Measurements from ENCODE around the gene SPRR5.

The SPRR5 gene

DNA sequence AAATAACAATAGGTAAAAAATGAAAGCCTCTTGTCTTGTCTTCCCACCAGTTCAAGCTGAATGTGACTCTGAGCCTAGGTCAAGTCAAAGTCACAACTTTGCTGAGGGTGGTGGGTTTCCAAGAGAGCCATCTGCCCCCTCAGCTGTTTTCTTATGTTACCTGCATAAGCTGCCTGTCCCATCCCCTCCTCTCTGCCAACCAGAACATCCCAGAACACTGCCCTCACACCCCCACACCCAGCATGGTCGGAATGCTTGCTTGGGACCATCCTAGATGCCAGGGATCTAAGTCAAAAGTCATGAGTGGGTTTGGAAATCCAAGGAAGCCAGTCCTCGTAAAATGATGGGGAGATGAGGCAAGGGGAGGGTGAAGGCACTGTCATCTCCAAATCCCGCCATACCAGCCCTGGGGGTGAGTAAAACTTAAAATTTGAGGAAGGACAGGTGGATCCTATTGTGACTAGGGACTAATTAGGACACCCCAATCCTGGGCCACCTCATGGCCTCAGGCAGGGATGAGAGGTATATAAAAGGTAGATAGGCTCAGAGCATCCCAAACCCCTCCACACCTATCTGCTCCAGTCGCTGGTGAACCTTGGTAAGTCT, at the start of gene SPRR5:
Gene SPRR5 (plus strand): TSS at position 556 of the 606 bp plus-strand sequence. CDS start 1,349 bp downstream, outside the sequence.
- no peak for DNase-seq

DNA sequence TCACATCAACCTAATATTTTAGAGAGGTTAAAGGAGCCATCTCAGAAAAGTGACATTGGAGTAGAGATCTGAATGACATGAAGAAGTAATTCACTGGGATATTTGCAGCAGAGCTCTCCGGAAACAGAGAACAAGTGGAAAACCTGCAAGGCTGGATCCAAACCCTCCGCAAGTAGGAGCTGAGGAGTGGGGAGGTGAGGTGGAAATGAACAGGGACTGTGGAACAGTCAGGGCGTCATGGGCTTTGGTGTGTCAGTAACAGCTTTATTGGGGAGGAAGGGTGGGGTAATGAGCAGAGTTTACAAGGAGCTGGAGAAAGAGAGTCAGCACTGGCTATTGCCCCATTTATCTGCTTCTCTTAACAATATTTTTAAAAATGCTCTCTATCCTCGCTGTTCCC, 48.0 kb upstream of the SPRR5 start:
- no peak for DNase-seq

GRCh38 chr1:152899883-152900282, 47.1 kb upstream of the SPRR5 start:
- no peak for DNase-seq

GRCh38 chr1:152901631-152902030, 45.4 kb upstream of the SPRR5 start:
- DNase-seq = no peak

GRCh38 chr1:152902636-152903035, 44.4 kb upstream of the SPRR5 start:
- no peak for DNase-seq

- DNase-seq = no peak
Measured at GRCh38 chr1:152904688-152905440, 42.1 kb upstream of the SPRR5 start.

DNA sequence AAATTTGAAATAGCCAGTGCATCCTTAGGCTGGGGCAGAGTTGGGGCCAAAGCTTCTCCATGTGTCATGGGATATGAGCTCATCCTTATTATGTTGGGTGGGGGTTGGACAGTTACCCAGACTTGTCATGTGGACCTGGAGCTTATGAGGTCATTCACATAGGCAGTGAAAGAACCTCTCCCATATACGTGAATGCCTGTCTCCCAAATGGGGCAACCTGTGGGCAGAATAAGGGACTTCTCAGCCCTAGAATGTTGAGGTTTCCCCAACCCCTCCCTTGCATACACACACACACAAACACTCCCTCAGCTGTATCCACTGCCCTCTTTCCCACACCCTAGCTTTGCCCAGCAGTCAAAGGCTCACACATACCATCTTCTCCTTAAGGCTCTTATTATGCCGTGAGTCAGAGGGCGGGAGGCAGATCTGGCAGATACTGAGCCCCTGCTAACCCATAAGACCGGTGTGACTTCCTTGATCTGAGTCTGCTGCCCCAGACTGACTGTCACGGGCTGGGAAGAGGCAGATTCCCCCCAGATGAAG, 40.9 kb upstream of the SPRR5 start:
- no peak for DNase-seq

DNA sequence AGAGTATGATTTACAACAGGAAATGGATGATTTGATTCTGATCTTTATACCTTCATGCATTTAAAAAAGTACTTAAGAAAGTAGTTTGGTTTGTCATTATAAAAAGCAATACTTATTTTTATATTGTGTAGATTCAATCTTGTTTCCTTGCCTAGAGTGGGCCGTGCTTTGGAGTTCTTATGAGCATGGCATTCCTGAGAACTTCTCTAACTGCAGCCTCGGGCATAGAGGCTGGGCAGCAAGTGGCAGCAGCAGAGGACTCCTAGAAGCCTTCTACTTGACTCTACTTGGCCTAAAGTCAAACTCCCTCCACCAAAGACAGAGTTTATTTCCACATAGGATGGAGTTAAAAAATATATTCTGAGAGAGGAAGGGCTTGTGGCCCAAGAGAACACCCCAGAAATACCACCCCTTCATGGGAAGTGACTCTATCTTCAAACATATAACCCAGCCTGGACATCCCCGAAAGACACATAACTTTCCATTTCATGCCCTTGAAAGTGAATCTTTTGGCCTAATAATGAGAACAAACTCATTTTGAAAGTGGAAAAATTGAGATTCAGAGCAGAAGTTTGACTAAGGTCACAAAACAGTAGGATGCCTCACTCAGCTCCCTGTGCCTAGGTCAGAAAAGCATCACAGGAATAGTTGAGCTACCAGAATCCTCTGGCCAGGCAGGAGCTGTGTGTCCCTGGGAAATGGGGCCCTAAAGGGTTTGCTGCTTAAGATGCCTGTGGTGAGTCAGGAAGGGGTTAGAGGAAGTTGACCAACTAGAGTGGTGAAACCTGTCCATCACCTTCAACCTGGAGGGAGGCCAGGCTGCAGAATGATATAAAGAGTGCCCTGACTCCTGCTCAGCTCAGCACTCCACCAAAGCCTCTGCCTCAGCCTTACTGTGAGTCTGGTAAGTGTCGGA, 39.1 kb upstream of the SPRR5 start, which contains the start of gene IVL:
Gene IVL (plus strand): TSS at position 861 of the 916 bp plus-strand sequence. CDS start 1,252 bp downstream, outside the sequence.
- no peak for DNase-seq

DNA sequence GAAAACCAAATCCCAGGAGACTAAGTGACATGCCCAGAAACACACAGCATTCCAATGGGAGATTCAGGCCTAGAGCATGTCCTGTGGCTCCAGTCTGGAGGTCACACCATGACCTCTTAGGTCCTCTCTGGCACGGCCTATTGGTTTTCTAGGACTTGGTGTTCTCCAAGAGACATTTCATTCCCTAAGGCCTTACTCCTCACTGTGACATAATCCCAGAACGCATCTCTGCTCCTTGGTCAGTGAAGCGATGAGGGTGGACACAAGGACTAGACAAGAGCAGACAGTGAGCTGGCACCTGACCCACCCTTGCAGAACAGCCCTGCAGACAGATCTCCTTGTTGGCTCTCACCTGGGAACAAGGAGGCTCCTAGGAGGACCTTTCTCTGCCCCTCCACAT, 37.8 kb upstream of the SPRR5 start:
- no peak for DNase-seq

GRCh38 chr1:152912471-152912870, 34.5 kb upstream of the SPRR5 start:
- no peak for DNase-seq

DNA sequence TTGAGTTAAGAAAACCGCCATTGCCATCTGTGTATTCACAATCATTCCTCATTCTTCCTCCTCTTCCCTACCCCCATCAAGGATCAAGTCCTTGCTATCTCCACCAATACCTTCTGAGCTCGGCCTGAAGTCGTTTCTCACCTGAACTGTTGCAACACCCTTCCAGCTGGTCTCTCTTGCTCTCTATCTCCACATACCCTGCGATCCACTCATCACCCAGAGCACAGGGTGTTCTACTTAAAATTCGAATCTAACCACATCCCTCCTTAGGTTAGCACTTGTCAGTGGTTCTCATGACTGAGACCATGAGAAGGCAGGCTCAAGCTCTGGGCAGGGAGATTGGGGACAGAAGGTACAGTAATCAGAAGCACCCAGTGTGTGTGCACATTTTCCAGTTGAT, 34.1 kb upstream of the SPRR5 start:
- DNase-seq = no peak

GRCh38 chr1:152917794-152918193, 29.2 kb upstream of the SPRR5 start:
- DNase-seq = no peak

DNA sequence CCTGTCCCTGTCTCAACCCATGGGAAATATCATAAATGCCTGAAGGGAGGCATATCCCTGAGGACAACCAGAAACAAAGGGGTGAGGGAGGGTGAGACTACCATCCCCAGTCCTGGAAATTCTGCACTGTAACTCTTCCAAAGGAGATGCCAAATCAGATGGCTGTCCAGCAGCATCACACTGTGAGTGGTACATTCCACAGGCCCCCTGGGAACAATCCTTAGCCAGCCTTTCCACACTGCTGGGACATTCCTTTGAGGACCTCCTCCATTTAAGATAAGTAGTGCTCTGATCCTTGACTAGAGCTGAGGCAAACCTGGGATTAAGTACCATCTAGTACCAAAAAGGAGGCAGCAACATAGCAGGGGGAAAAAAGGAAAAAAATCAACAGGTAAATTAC, 27.9 kb upstream of the SPRR5 start:
- DNase-seq = no peak

DNA sequence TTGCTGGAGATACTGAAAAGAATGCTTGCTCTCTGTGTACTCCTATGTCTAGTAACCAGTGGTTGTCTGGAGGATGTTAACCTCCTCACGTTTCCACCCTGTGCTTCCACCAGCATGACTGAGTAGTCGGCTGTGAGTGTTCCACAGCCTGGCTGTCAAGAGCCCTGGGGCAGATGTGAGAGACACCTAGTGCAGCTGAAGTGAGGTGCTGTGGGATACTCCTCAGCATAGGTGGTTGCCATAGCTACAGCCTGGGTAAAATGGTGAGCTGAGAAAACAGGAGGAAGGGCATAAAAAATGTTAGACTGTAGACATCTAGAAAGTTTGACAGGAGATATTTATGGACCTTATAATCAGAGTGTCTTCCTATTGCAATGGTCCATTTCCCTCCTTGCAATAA, 22.8 kb upstream of the SPRR5 start:
- no peak for DNase-seq

GRCh38 chr1:152926091-152926490, 20.9 kb upstream of the SPRR5 start:
- DNase-seq = no peak

- no peak for DNase-seq
Measured at GRCh38 chr1:152928671-152929070, 18.3 kb upstream of the SPRR5 start.

GRCh38 chr1:152932170-152932811, 14.7 kb upstream of the SPRR5 start:
- DNase-seq = no peak

DNA sequence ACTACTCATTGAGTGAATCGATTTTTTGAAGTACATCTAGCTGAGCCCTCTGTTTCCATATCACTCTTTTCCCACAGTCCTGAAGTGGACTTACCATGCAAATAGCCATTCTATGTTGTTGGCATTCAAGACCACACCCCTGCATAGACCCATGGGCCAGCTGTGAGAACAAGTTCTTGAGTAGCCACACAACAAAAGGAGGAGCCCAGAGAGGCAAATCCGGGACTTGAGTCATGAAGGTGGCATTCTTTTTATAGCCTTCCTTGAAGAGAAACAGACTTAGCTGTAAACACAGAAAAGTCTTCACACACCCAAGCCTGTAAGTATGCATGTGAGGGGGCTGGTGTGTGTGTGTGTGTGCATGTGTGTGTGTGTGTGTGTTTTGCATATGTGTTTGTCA, 13.8 kb upstream of the SPRR5 start:
- no peak for DNase-seq

- no peak for DNase-seq
Measured at GRCh38 chr1:152940614-152941013, 6.4 kb upstream of the SPRR5 start.

GRCh38 chr1:152941037-152941711, 5.8 kb upstream of the SPRR5 start:
- no peak for DNase-seq

DNA sequence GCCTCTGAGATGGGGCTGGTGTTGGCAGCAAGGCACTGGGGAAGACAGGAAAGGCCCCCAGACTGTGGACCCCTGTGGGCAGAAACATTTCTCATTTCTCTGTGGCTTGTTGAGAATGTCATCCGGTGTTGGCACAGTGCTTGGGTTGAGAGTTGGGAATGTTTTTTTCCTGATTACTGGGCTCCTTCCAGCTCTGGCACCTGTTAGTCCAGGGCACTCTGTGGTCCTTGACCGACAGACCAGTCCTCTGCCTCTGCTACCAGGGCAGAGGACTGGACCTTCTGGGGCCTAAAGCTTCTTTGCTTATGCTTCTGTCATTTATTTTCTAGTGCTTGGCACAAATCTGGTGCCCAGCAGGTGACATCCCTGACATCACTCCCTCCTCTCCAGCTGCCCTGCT, 4.8 kb upstream of the SPRR5 start:
- DNase-seq = no peak

DNA sequence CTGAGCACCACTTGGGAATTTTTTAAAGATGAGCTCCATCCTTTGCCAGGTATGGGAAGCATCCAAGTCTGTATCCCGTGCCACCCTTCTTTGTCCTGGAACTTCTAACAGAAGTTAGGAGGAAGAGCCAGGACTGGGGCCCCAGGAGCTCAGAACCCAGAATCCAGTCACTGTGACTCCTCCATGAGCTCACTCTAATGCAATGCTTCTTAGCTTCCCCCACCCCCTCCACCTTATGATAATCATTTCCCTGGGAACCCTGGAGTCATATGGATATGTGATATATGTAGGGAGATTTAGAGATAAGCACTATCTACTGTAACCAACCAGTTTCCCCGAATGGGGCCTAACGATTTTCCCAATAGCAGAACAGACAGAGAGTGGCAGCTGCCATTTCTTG, 758 bp upstream of the SPRR5 start:
- DNase-seq = no peak
